CD4-positive, alpha-beta memory T cell (primary cell): Measurements from ENCODE around the gene ACTL8. TPM values are rescaled to one million over a fixed set of nuclear protein-coding genes. Genes with fewer than 3 reads are reported as not detected.
A peak's percentile ranks its signal among the peaks of the same experiment; 100 is the strongest.

Experiments used
- CTCF ChIA-PET: fragments of 350-600 bp; sonication (Branson Sonifier 250); formaldehyde crosslinking; loops from one replicate; lab custom pipeline; 2021; ENCODE audit warnings: inconsistent platforms; ENCODE audit not compliant: partially characterized antibody; lab: Charles Lee
- POLR2A ChIA-PET: fragments of 350-600 bp; sonication (Branson Sonifier 250); formaldehyde crosslinking; loops from one replicate; lab custom pipeline; 2021; ENCODE audit not compliant: partially characterized antibody; lab: Charles Lee
- DNase-seq, 5 donors: peaks; one replicate each; pipeline versions ENCODE4 v3.0.0 to v3.0.0-alpha.2; 2020 to 2022; ENCODE audit warnings: mixed read lengths in 1 of 5
- H3K27ac ChIP-seq: one replicate; pipeline ENCODE4 v1.7.0; 2013; ENCODE audit warnings: low read depth, low read length
- H3K27me3 ChIP-seq: 2 replicates; pipeline ENCODE4 v1.7.0; 2013; ENCODE audit warnings: mild to moderate bottlenecking, low read length, moderate library complexity; ENCODE audit not compliant: insufficient read depth
- H3K36me3 ChIP-seq: 2 replicates; pipeline ENCODE4 v1.7.0; 2013; ENCODE audit warnings: mild to moderate bottlenecking, low read length, moderate library complexity; ENCODE audit not compliant: insufficient read depth
- H3K4me1 ChIP-seq: 2 replicates; pipeline ENCODE4 v1.7.0; 2013; ENCODE audit warnings: mild to moderate bottlenecking, low read length, moderate library complexity; ENCODE audit not compliant: insufficient read depth
- H3K4me3 ChIP-seq, 2 donors: one replicate each; pipeline ENCODE4 v1.7.0; 2013; ENCODE audit warnings: low read length in 2 of 2, mild to moderate bottlenecking in 1 of 2
- H3K9me3 ChIP-seq, 2 donors: one replicate each; pipeline ENCODE4 v1.7.0; 2013; ENCODE audit warnings: low read length in 2 of 2, control low read depth in 1 of 2; ENCODE audit not compliant: control insufficient read depth in 1 of 2
- H3K27ac Mint-ChIP-seq, 7 donors: one replicate each; pipeline ENCODE4 v1.8.0; 2020 to 2021; ENCODE audit warnings: mixed read lengths in 7 of 7, mild to moderate bottlenecking in 6 of 7, inconsistent platforms in 3 of 7, moderate library complexity in 3 of 7
- H3K27me3 Mint-ChIP-seq, 2 donors: one replicate each; pipeline ENCODE4 v1.8.0; 2020 to 2021; ENCODE audit warnings: mixed read lengths in 2 of 2
- H3K36me3 Mint-ChIP-seq, 2 donors: one replicate each; pipeline ENCODE4 v1.8.0; 2020 to 2021; ENCODE audit warnings: mixed read lengths in 2 of 2, inconsistent platforms in 1 of 2, mild to moderate bottlenecking in 1 of 2
- H3K4me1 Mint-ChIP-seq, 4 donors: one replicate each; pipeline ENCODE4 v1.8.0; 2020 to 2021; ENCODE audit warnings: mixed read lengths in 4 of 4, mild to moderate bottlenecking in 1 of 4
- H3K4me3 Mint-ChIP-seq, 8 donors: one replicate each; pipeline ENCODE4 v1.8.0; 2020 to 2021; ENCODE audit warnings: mixed read lengths in 8 of 8, mild to moderate bottlenecking in 7 of 8, moderate library complexity in 6 of 8, inconsistent platforms in 3 of 8
- H3K9me3 Mint-ChIP-seq, 8 donors: one replicate each; pipeline ENCODE4 v1.8.0; 2020 to 2021; ENCODE audit warnings: mixed read lengths in 8 of 8, mild to moderate bottlenecking in 5 of 8, inconsistent platforms in 3 of 8, moderate library complexity in 1 of 8
- intact Hi-C: fragments of 100-400 bp; cut with micrococcal nuclease; formaldehyde crosslinking; loops from one replicate; pipeline ENCODE4 v1.15.1; 2023
- polyA plus RNA-seq, 2 donors: library from polyadenylated mRNA; unstranded; fragments of 300-500 nt; fragmentation: Illumina TruSeq; gene quantifications; one replicate each; pipeline ENCODE4 v1.2.3, GENCODE V29; 2021
- total RNA-seq, 2 experiments: library from RNA; stranded (reverse); gene quantifications; one replicate each; pipeline ENCODE4 v1.2.3, GENCODE V29; 2021

The ACTL8 gene
- total and polyA plus RNA-seq, 4 experiments from 2014 or later = not detected

DNA sequence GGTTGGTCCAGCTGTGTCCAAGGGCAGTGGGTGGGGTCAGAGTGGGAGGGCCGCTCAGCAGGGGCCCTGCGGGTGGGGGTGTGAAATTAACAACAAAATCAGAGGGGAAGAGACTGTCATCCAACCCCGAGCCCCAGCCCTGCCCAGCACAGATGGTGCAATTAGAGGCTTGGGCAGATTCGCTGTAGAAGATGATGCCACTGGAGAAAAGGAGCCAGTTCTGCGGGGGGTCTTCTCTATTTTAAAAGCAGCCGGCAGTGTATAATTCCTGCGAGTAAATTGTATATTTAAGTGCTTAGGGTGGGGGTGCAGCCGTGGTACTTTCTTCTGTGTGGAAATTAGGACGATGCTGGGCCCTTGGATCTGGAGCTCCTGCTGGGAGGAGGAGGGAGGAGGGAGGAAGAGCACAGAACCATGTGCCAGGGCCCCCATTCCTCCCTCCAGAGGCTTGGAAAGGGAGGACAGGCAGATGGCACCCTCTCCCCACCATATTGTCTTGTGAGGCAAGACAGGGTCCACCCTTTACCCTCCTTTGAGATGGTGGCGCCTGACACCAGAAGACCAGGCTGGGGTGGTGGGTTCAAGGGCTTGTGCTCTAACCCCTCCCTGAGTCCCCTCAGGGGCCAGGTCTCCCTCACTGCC is 89.2 kb downstream of the ACTL8 start:
- Mint-ChIP-seq H3K27ac (peak overlapping the region in 1 of 7 donors; percentile 22), H3K4me3 (no peak overlapping the region), H3K36me3 (no peaks in the 10 kb centered on the region), H3K9me3 (peaks cover 0 to 8% (median 1%) of the 10 kb centered on the region in 8 donors), H3K27me3 (peaks cover 11% of the 10 kb centered on the region in 2 donors), H3K4me1 (no peaks in the 10 kb centered on the region)
- POLR2A ChIA-PET = no interaction called here
- no peaks in the 10 kb centered on the region for H3K9me3 ChIP-seq
- no peaks in the 10 kb centered on the region for H3K4me1 ChIP-seq
- no peaks in the 10 kb centered on the region for H3K36me3 ChIP-seq
- CTCF ChIA-PET = no interaction called here
- no peaks in the 10 kb centered on the region for H3K27me3 ChIP-seq
- no peak for DNase-seq
- intact Hi-C loops = no loop called here
- H3K27ac ChIP-seq = no peak overlapping the region
- H3K4me3 ChIP-seq = no peak overlapping the region

DNA sequence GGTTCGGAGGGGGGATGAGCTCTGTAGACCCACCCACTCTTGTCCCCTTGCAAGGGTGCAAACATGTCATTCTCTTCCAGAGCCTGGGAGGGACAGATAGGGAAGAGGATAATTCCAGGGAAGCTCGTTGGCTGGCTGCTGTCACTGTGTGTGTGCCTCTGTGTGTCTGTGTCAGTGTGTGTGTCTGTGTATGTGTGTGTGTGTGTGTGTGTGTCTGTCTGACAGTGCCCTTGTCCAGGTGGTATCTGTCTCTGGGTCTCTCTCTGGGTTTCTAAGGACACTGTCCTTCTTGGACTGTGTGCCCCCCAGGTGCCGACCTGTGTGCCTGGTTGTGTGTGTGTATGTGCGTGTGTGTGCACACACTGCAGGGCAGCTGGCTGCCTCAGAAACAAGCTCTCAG is 90.5 kb downstream of the ACTL8 start:
- intact Hi-C loops = no loop called here
- H3K4me3 ChIP-seq = no peak overlapping the region
- H3K27me3 ChIP-seq = no peaks in the 10 kb centered on the region
- ChIA-PET POLR2A (no interaction called here), CTCF (no interaction called here)
- H3K4me1 ChIP-seq = no peaks in the 10 kb centered on the region
- H3K27ac ChIP-seq = no peak overlapping the region
- Mint-ChIP-seq H3K4me3 (no peak overlapping the region), H3K4me1 (no peaks in the 10 kb centered on the region), H3K27ac (no peak overlapping the region), H3K36me3 (no peaks in the 10 kb centered on the region), H3K9me3 (peaks cover 0 to 14% (median 3%) of the 10 kb centered on the region in 8 donors), H3K27me3 (peaks cover 11 to 13% of the 10 kb centered on the region in 2 donors)
- no peak for DNase-seq
- H3K9me3 ChIP-seq = no peaks in the 10 kb centered on the region
- H3K36me3 ChIP-seq = no peaks in the 10 kb centered on the region

DNA sequence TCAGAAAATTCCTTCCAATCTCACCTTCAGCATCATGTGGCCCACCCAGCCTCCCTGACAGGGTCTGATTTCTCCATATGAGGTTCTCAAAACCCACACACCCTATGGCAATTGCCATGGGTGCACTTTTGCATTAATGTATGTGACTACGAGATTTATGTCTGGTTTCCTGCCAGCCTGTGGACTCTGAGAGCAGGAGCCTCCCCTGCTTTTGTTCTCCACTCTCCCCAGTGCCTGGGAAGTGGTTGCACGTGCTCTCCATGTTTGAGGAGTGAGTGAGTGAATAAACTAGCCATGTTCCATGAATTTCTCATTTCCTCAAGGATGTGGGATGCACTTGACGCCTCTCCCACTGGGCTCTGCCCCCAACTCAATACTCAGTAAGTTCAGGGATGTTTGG is 91.2 kb downstream of the ACTL8 start:
- intact Hi-C loops = no loop called here
- H3K9me3 Mint-ChIP-seq = peaks cover 0 to 14% (median 3%) of the 10 kb centered on the region in 8 donors
- Histone ChIP-seq H3K4me1 (no peaks in the 10 kb centered on the region), H3K27me3 (no peaks in the 10 kb centered on the region), H3K27ac (no peak overlapping the region), H3K36me3 (no peaks in the 10 kb centered on the region), H3K4me3 (no peak overlapping the region), H3K9me3 (no peaks in the 10 kb centered on the region)
- ChIA-PET CTCF (no interaction called here), POLR2A (no interaction called here)
- no peaks in the 10 kb centered on the region for H3K36me3 Mint-ChIP-seq
- H3K27me3 Mint-ChIP-seq = peaks cover 11 to 13% of the 10 kb centered on the region in 2 donors
- DNase-seq = no peak
- H3K27ac Mint-ChIP-seq = no peak overlapping the region
- H3K4me3 Mint-ChIP-seq = no peak overlapping the region
- no peaks in the 10 kb centered on the region for H3K4me1 Mint-ChIP-seq

DNA sequence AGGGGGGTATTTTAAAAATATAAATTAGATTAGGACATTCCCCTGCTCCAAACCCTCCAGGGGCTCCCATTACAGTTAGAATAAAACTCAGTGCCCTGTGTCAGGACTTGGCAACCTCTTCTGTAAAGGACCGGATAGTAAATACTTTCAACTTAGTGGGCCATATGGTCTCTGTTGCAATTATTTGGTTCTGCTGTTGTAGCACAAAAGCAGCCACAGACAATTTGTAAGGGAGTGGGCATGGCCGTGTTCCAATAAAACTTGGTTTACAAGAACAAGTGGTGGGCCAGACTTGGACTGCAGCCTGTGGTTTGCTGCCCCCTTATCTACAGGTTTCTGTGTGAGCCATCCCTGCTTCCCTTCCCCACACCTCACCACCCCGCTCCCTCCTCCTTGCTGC is 92.0 kb downstream of the ACTL8 start:
- POLR2A ChIA-PET = no interaction called here

DNA sequence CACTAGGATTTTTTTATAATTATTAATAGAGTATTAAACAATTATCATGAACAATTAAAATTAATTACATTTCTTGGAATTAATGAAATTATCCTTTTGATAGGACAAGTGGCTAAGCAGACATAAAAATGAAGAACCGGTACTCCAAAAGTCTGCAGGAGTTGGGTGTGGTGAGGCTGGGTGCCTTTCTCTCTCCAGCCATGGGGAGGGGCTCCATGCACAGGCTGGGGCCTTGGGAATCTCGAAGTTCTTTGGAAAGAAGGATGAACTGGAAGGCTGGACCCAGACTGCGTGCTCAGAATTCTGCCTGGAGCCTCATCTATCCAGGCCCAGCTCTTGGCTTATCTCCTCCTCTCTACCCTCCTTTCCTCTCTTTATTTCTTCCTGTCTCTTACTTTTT is 94.1 kb downstream of the ACTL8 start:
- no peaks in the 10 kb centered on the region for H3K4me1 Mint-ChIP-seq
- Histone ChIP-seq H3K36me3 (no peaks in the 10 kb centered on the region), H3K4me3 (no peak overlapping the region), H3K9me3 (no peaks in the 10 kb centered on the region), H3K27ac (no peak overlapping the region), H3K27me3 (no peaks in the 10 kb centered on the region), H3K4me1 (no peaks in the 10 kb centered on the region)
- intact Hi-C loops = no loop called here
- CTCF ChIA-PET = no interaction called here
- H3K36me3 Mint-ChIP-seq = no peaks in the 10 kb centered on the region
- no peak overlapping the region for H3K27ac Mint-ChIP-seq
- peaks cover 0 to 14% (median 4%) of the 10 kb centered on the region in 8 donors for H3K9me3 Mint-ChIP-seq
- no peak for DNase-seq
- POLR2A ChIA-PET = no interaction called here
- no peak overlapping the region for H3K4me3 Mint-ChIP-seq
- H3K27me3 Mint-ChIP-seq = peaks cover 5 to 6% of the 10 kb centered on the region in 2 donors

More for the DNA sequence above, 92.0 kb downstream of the ACTL8 start:
- H3K9me3 ChIP-seq = no peaks in the 10 kb centered on the region
- Mint-ChIP-seq H3K27me3 (peaks cover 11 to 13% of the 10 kb centered on the region in 2 donors), H3K9me3 (peaks cover 0 to 14% (median 3%) of the 10 kb centered on the region in 8 donors), H3K27ac (no peak overlapping the region), H3K36me3 (no peaks in the 10 kb centered on the region), H3K4me3 (no peak overlapping the region), H3K4me1 (no peaks in the 10 kb centered on the region)
- H3K27me3 ChIP-seq = no peaks in the 10 kb centered on the region
- H3K4me3 ChIP-seq = no peak overlapping the region
- H3K27ac ChIP-seq = no peak overlapping the region
- no peak for DNase-seq
- no peaks in the 10 kb centered on the region for H3K36me3 ChIP-seq
- no peaks in the 10 kb centered on the region for H3K4me1 ChIP-seq
- intact Hi-C loops = no loop called here
- CTCF ChIA-PET = no interaction called here

DNA sequence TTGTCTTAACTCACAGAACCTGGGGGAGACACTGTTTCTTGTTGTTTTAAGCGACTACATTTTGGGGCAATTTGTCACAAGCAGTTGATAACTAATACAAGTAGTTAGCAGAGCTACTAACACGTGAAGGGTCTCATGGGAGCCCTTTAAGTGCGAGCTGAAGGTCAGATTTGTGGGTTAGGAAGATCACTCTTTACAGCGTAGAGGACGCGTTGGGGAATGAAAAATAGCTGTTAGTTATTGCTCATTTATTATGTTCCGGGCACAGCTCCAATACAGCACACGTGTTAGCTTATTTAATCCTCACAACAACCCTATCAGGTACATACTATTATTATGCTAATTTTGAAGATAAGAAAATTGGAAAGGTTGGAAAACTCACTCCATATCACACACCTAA is 95.9 kb downstream of the ACTL8 start:
- H3K4me1 ChIP-seq = no peaks in the 10 kb centered on the region
- no peak overlapping the region for H3K4me3 ChIP-seq
- no peak overlapping the region for H3K27ac Mint-ChIP-seq
- no peaks in the 10 kb centered on the region for H3K27me3 ChIP-seq
- no peak overlapping the region for H3K27ac ChIP-seq
- peaks cover 5 to 6% of the 10 kb centered on the region in 2 donors for H3K27me3 Mint-ChIP-seq
- ChIA-PET POLR2A (no interaction called here), CTCF (no interaction called here)
- intact Hi-C loops = no loop called here
- no peaks in the 10 kb centered on the region for H3K9me3 ChIP-seq
- H3K4me3 Mint-ChIP-seq = no peak overlapping the region
- H3K36me3 Mint-ChIP-seq = no peaks in the 10 kb centered on the region
- no peak for DNase-seq
- no peaks in the 10 kb centered on the region for H3K4me1 Mint-ChIP-seq
- no peaks in the 10 kb centered on the region for H3K36me3 ChIP-seq
- peaks cover 0 to 14% (median 4%) of the 10 kb centered on the region in 8 donors for H3K9me3 Mint-ChIP-seq

DNA sequence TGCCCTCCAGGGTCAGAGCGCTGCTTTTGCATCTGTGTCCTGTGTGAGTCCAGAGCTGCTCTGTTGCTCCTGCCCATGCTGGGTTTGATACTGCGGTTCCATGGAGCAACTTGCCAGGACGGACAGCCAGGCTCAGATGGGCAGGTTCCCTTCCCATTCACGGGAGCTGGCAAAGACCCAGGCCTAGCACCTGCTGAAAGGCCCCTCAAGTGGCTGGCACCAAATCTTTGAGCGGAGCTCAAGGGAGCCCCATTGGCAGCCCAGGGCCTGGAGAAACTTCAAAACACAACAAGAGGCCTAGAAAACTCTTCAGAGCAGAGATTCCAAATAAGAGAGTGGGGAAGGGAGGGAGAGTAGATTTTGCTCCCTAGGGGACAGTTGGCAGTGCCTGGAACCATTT is 97.2 kb downstream of the ACTL8 start:
- no peaks in the 10 kb centered on the region for H3K27me3 ChIP-seq
- H3K4me3 ChIP-seq = no peak overlapping the region
- peak overlapping the region in 1 of 7 donors; percentile 19 for H3K27ac Mint-ChIP-seq
- ChIA-PET CTCF (no interaction called here), POLR2A (no interaction called here)
- H3K27me3 Mint-ChIP-seq = peaks cover 5 to 8% of the 10 kb centered on the region in 2 donors
- no peak overlapping the region for H3K4me3 Mint-ChIP-seq
- H3K4me1 ChIP-seq = no peaks in the 10 kb centered on the region
- no peaks in the 10 kb centered on the region for H3K36me3 ChIP-seq
- no peaks in the 10 kb centered on the region for H3K36me3 Mint-ChIP-seq
- intact Hi-C loops = no loop called here
- H3K27ac ChIP-seq = no peak overlapping the region
- DNase-seq = no peak
- H3K9me3 Mint-ChIP-seq = peaks cover 0 to 12% (median 4%) of the 10 kb centered on the region in 8 donors
- H3K4me1 Mint-ChIP-seq = no peaks in the 10 kb centered on the region
- H3K9me3 ChIP-seq = no peaks in the 10 kb centered on the region
